ENCODE measurements around the gene BICC1. TPM values are rescaled to one million over a fixed set of nuclear protein-coding genes. Genes with fewer than 3 reads are reported as not detected.

BICC1 gene
- total RNA-seq, 1 experiment from 2014 or later, result 70.2 TPM

GRCh38 chr10:58555170-58555929 lies 42.7 kb downstream of the BICC1 start:
- Mint-ChIP-seq H3K9me3 (ENCODE audit: low read depth, unreplicated experiment) (peaks cover 2% of the 10 kb centered on the region), H3K27ac (ENCODE audit: unreplicated experiment) (peak overlapping the region; percentile 89), H3K36me3 (ENCODE audit: insufficient read depth, unreplicated experiment) (peaks cover 7% of the 10 kb centered on the region), H3K4me3 (ENCODE audit: low read depth, unreplicated experiment) (peak overlapping the region; percentile 22), H3K27me3 (ENCODE audit: unreplicated experiment) (no peaks in the 10 kb centered on the region), H3K4me1 (ENCODE audit: low read depth, unreplicated experiment) (peaks cover 66% of the 10 kb centered on the region)
- peak; percentile 51 for DNase-seq
- intact Hi-C loops (cut with micrococcal nuclease; ENCODE audit: unreplicated experiment), result loop anchor here (2.0 to 10.0 kb wide), 2 partner anchors 37 to 109 kb away; no protein-coding TSS in a partner anchor
- no peak for TF ChIP-seq CTCF (IDR thresholded peaks at IDR 0.05; ENCODE audit: unreplicated experiment)
- no TSS peak for BruUV-seq (replicated peaks)
- CTCF ChIA-PET, result interaction anchor here (0.7 to 1.6 kb wide), 6 partner anchors 24 to 871 kb away, joined by 3 to 7 read pairs (median 6); no protein-coding TSS in a partner anchor

DNA sequence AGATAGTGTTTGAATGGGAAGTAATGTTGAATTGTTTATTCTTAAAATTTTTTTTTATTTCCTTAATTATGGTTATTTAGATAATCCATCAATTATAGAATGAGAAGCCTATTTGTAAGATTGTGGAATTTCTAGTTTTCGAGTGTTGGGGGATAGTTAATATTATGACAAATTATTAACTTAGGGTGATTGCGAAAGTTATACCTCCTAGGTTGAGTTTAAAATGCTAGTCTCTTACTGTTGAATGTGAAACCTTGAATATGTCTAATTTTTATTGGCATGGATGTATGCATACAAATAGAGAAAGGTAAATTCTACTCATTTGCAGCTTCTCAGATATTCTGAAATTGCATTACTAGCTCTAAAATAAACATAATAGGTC lies 43.2 kb downstream of the BICC1 start:
- Mint-ChIP-seq H3K4me3 (ENCODE audit: low read depth, unreplicated experiment) (peak overlapping the region; percentile 22), H3K27ac (ENCODE audit: unreplicated experiment) (peak overlapping the region; percentile 89)

DNA sequence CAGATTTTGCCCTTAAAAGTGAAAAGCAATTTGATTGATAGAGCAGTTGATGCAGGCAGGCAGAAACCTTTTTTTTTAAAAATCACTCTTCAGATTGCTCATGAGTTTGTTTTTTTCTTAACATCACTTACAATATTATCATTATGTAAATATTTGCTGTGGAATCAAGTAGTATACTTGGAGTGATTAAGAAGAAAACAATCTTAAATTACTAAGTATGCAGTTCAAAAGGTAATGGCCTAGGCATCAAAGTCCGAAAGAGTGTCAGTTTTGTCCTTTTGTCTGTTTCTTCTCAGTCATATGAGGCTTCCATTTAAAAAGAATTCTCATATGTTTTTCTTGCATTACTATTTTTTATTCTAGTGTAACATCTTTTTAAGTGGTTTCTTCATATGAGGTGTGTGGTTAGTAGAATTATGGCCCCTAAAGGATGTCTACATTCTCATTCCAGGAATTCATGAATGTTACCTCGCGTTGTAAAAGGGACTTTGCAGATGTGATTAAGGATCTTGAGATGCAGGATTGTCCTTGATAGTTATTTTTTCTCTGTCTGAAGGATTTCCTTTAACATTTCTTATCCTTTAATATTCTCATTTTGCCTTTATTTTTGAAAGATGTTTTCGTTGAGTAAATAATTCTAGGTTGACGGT lies 44.0 kb downstream of the BICC1 start:
- no peaks in the 10 kb centered on the region for H3K27me3 Mint-ChIP-seq (ENCODE audit: unreplicated experiment)
- no TSS peak for BruUV-seq (replicated peaks)
- H3K4me3 Mint-ChIP-seq (ENCODE audit: low read depth, unreplicated experiment), result peak overlapping the region; percentile 22
- intact Hi-C loops (cut with micrococcal nuclease; ENCODE audit: unreplicated experiment), result loop anchor here (2.0 to 10.0 kb wide), 2 partner anchors 26 to 108 kb away; no protein-coding TSS in a partner anchor
- no peak for TF ChIP-seq CTCF (IDR thresholded peaks at IDR 0.05; ENCODE audit: unreplicated experiment)
- no peak for DNase-seq
- CTCF ChIA-PET, result interaction anchor here (0.9 kb wide), 1 partner anchor 142 kb away, joined by 3 read pairs; no protein-coding TSS in a partner anchor
- H3K36me3 Mint-ChIP-seq (ENCODE audit: insufficient read depth, unreplicated experiment), result peaks cover 7% of the 10 kb centered on the region
- H3K4me1 Mint-ChIP-seq (ENCODE audit: low read depth, unreplicated experiment), result peaks cover 66% of the 10 kb centered on the region
- peaks cover 2% of the 10 kb centered on the region for H3K9me3 Mint-ChIP-seq (ENCODE audit: low read depth, unreplicated experiment)
- peak overlapping the region; percentile 89 for H3K27ac Mint-ChIP-seq (ENCODE audit: unreplicated experiment)

More for the DNA sequence above, 43.2 kb downstream of the BICC1 start:
- Mint-ChIP-seq H3K4me1 (ENCODE audit: low read depth, unreplicated experiment) (peaks cover 66% of the 10 kb centered on the region), H3K36me3 (ENCODE audit: insufficient read depth, unreplicated experiment) (peaks cover 7% of the 10 kb centered on the region), H3K27me3 (ENCODE audit: unreplicated experiment) (no peaks in the 10 kb centered on the region), H3K9me3 (ENCODE audit: low read depth, unreplicated experiment) (peaks cover 2% of the 10 kb centered on the region)
- intact Hi-C loops (cut with micrococcal nuclease; ENCODE audit: unreplicated experiment), result loop anchor here (2.0 to 10.0 kb wide), 3 partner anchors 25 to 109 kb away; no protein-coding TSS in a partner anchor
- BruUV-seq (replicated peaks), result no TSS peak
- TF ChIP-seq CTCF (IDR thresholded peaks at IDR 0.05; ENCODE audit: unreplicated experiment), result no peak
- DNase-seq, result no peak
- CTCF ChIA-PET, result interaction anchor here (1.5 kb wide), 1 partner anchor 34 kb away, joined by 4 read pairs; no protein-coding TSS in a partner anchor

DNA sequence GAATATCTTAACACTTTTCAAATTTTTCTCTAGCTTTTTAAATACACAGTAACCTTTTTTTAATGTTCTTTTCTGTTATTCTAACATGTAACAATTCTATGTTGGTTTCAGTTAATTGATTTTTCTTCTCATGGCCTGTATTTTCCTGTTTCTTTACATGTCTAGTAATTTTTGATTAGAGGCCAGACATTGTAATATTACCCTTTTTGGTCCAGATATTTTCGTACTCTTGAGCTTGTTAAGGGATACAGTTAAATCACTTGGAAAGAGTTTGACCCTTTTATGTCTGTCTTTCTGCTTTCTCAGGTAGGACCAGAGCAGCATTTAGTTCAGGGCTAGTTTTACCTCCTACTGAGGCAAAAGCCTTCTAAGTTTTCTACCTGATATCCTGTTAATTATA lies 45.0 kb downstream of the BICC1 start:
- intact Hi-C loops (cut with micrococcal nuclease; ENCODE audit: unreplicated experiment), result loop anchor here (2.0 to 10.0 kb wide), 2 partner anchors 27 to 107 kb away; no protein-coding TSS in a partner anchor
- TF ChIP-seq CTCF (IDR thresholded peaks at IDR 0.05; ENCODE audit: unreplicated experiment), result no peak
- H3K27ac Mint-ChIP-seq (ENCODE audit: unreplicated experiment), result peak overlapping the region; percentile 89
- H3K4me1 Mint-ChIP-seq (ENCODE audit: low read depth, unreplicated experiment), result peaks cover 75% of the 10 kb centered on the region
- BruUV-seq (replicated peaks), result no TSS peak
- no peak overlapping the region for H3K4me3 Mint-ChIP-seq (ENCODE audit: low read depth, unreplicated experiment)
- DNase-seq, result no peak
- peaks cover 3% of the 10 kb centered on the region for H3K9me3 Mint-ChIP-seq (ENCODE audit: low read depth, unreplicated experiment)
- no peaks in the 10 kb centered on the region for H3K27me3 Mint-ChIP-seq (ENCODE audit: unreplicated experiment)
- CTCF ChIA-PET, result interaction anchor here (0.6 to 0.9 kb wide), 4 partner anchors 60 to 143 kb away, joined by 3 read pairs; no protein-coding TSS in a partner anchor
- peaks cover 7% of the 10 kb centered on the region for H3K36me3 Mint-ChIP-seq (ENCODE audit: insufficient read depth, unreplicated experiment)
